Embryonic facial prominence (tissue), 1 donor: Measurements from ENCODE around the gene FBXW7.
A peak's percentile ranks its signal among the peaks of the same experiment; 100 is the strongest.
"Not testable (repeated sequence)": the region's sequence is repeated elsewhere in the genome, so short reads cannot be mapped to it uniquely, and the experiment has no call there.

Experiments
- DNase-seq: peaks from one replicate; pipeline ENCODE4 v3.0.0-alpha.2; 2016; ENCODE audit errors: extremely low spot score

The FBXW7 gene, protein sequence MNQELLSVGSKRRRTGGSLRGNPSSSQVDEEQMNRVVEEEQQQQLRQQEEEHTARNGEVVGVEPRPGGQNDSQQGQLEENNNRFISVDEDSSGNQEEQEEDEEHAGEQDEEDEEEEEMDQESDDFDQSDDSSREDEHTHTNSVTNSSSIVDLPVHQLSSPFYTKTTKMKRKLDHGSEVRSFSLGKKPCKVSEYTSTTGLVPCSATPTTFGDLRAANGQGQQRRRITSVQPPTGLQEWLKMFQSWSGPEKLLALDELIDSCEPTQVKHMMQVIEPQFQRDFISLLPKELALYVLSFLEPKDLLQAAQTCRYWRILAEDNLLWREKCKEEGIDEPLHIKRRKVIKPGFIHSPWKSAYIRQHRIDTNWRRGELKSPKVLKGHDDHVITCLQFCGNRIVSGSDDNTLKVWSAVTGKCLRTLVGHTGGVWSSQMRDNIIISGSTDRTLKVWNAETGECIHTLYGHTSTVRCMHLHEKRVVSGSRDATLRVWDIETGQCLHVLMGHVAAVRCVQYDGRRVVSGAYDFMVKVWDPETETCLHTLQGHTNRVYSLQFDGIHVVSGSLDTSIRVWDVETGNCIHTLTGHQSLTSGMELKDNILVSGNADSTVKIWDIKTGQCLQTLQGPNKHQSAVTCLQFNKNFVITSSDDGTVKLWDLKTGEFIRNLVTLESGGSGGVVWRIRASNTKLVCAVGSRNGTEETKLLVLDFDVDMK

DNA sequence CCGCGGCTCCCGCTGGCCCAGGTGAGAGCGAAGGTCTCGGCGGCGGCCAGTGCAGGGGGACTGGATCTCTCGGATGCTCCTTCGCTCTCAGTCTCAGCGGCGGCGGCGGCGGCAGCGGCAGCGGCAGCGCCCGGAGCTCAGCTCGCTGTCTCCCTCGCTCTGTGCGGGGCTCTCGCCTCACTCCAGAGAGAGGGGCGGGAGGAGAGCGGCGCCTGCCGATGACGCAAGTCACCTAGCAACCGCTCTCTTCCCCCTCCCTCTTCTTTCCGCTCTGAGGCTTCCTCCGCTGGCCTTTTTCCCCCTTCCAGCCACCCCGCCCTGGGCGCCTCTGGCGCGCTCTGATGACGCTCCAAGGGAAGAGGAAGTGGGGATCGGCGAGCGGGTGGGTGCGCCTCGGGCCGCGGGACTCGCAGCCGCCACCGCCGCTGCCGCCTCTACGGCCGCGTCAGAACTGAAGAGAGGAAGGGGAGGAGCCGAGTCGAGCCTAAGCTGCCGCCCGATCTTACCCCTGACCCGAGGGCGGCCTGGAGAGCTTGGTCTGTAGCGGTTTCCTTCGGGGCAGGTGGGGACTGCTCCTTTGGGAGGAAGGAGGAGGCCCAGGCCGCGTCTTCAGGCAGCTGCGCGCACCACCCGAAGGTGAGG is at the start of gene FBXW7:
Gene FBXW7 (minus strand): TSS at position 190 of the 642 bp plus-strand sequence. CDS start 124,289 bp downstream, outside the sequence.
- peak; percentile 98 for DNase-seq

DNA sequence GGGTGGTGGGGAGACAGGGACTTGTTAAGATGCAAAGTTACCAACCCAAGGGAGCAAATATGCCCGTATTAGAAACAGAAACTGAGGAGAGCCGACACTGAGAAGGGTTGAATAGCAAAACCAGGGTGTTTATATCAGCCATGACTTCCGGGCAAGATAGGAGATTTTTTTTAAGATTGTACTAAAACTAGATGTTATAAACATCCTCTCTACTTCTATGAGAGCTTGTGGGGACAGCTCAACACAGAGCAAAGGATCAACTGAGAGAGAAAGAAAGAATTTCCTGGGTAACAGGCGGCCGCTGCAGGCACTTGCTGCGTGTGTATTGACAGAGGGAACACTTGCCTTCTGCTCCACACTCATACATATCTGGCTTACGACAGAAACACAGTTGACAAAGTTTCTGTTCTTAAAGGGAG is 49.1 kb upstream of the FBXW7 start:
- DNase-seq: no peak

DNA sequence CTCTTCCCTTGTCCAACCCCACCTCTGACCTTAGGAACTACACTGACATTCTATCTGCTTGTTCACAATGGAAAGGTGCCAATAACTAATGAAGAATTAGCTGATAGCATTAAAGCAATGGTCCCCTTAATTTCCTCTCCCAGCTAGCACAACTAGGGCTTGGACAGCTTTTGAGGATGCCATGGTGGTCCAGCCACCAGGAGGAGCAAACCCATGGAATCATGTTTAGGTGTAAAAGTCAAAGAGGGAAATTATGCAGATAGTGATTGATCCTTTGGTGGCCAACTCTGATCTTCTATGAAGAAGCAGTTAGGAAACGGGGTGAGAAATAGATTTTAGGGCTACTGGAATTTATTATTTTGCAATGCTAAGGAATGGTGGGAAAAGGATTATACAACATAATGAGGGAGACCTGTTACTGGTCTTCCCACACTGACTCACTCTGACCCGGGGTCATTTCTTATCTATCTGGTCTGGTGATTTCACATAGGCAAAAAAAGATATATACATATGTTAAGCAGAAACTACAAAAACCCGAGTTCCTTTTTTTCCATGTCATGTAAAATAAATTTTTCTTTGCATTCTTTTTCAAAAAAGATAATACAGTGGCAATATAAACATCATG is 45.8 kb upstream of the FBXW7 start:
- no peak for DNase-seq

DNA sequence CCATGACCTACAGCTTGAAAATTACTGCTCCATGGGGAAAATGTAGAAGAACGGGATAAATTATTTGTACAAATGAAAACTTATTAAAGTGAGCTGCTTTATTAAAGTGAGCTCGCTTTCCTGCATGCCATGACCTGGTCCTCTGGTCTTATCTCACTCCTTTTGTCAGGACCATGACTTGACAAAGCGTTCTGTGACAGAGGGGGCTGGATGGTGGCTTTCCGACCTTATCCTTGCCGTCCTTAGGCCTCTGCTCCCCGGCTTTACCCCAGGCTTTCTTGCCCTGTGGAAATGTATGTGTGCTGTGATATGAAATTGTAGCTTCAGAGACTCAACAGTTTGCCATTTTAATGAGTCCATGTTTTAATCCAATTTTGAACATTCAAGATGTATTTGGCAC is 44.0 kb upstream of the FBXW7 start:
- DNase-seq: no peak

DNA sequence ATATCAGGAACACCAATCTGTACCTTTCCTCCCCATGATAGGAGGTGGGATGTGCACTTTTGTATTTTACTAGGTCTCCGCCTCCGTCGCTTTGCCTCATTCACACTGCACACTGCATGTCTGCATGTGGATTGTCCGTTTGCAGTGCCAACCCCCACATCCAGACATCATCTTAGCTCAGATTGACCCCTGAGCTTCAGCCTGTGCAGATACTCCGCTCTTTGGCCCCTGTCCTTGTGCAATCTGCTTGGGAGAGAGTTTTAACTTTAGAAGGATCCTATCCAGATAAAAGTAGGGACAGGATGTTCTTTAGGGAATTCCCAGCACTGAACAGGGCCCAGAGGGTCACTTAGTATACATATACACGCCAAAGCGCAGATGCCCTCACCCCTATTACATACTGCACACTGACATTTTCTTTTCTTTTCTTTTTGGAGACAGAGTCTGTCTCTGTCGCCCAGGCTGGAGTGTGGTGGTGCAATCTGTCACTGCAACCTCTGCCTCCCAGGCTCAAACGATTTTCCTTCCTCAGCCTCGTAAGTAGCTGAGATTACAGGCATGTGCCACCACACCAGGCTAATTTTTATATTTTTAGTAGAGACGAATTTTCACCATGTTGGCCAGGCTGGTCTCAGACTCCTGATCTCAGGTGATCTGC is 43.3 kb upstream of the FBXW7 start:
- no peak for DNase-seq

DNA sequence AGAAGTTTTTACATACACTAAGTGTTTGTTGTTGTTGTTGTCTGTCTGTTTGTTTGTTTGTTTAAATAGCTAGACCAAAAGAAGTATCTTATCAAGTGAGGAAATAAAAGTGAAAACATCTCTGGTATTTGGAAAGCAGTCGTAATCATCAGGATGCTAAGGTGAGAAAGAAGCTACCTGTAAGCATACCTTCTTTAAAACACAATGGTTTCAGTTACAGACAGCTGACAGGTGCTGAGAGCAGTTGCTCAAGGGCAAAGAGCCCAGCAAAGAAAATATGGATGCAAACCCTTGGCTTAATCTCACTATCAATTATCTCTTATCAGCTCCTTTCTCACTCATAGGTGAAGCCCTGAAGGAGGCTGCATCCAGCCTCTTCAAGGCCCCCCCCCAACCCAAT is 42.8 kb upstream of the FBXW7 start:
- no peak for DNase-seq

DNA sequence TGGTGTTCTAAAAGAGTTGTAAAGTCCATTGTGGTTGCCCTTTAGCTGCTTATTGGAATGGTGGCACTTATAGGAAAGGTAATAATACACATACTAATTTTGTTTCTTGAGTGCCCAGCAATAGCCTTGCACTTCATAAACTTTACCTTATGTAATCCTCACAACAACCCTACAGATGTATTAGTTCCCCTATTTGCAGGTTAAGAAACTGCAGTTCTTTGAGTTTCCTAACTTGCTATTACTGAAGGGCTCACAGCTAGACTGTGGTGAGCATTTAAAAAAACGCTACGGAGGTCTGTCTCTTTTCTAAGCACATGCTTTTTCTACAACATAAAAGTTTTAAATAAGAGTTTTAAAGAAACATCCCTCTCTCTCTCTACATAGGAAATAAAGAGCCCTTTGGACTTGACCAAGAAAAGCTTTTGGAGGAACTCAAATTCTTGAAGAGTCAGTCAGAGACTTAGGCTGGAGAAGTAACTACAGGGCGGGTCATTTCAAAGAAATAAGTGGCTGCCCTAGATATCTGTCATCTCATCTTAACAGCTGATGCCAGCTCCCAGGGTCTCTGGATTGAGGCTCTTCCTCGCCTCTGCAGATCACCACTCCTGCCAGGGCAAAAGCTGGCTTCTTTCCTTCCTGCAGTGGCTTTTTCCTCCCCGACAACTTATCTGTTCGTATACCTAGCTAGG is 42.0 kb upstream of the FBXW7 start:
- DNase-seq: no peak

DNA sequence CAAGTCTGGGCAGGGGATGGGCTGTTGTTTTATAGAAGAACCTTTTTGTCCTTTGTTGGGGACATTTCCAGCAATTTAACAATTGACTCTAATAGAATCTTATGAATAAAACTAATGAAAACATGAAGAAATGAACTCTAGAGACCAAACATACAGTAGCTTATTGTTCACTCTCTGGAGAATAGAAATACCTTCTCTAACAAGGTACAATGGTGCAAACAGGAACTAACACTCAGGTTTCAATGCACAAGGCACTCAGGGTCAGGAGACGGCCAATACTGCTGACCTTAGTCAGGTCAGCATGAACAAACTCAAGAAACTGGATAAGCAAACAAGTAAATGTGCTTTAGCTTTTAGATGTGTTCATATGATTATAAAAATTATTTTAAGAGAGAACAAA is 39.6 kb upstream of the FBXW7 start:
- DNase-seq: no peak

DNA sequence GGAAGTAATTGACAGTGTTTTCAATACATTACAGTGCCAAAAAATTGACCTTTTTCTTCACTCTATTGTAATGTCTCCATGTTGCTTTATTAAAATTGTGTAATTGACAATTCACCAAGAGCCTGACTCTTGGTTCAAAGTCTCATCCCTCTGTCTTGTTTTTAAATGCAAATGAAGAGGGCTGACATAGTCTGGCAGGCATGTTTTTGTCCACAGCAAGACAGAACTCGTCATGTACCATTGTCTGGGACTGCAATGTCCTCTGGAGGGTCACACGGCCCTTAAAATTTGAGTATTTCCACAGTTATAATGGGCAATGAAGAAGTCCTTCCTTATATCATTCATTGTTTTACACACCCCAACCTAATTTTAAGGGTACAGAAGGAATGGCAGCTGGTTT is 38.0 kb upstream of the FBXW7 start:
- DNase-seq: no peak

DNA sequence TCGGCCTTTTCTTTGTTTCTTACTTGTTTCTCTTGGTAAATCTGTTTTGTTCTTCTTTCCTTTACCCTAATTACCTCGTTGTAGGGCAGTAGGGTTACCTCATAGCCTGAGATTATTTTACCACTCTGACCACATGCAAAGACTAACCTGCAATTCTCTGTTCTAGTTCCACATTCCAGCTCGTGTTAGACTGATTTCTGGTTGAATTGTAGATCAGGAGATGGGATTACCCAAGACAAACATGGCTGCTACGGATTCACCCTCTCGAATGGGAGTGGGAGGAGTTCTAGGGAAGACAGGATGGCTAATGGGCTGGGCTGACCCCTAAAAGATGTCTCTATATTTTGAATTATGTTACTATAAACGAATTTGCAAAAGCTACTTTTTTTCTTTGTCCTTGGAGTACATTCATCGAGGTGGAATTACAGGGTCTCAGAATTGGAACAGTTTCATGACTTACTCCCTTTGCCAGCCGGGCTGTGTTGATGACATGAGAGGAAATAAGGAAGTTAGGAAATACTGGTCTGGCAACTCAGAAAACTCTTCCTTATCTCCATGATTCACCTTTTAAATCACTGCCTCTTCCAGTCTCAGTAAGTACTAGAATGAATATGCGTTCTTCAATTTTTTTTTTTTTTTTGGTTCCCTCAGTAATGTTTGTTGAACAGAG is 36.7 kb upstream of the FBXW7 start:
- no peak for DNase-seq

DNA sequence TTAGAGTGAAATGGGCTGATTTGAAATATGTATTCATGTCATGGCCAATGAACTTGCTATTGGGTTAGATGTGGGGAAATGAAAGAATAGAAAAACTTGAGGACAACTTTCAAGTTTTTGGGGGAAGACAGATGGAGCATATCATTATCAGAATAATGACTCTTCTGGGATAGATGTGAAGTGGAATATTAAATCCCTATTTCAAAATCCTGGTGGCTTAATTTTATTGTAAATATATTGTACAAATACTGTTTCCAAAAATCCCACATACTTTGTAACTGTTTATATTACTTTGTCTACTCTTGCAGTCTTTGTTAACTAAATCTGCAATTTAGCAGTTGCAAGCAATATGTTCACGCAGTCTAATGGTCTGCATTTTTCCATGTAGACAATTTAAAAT is 35.9 kb upstream of the FBXW7 start:
- DNase-seq: no peak

DNA sequence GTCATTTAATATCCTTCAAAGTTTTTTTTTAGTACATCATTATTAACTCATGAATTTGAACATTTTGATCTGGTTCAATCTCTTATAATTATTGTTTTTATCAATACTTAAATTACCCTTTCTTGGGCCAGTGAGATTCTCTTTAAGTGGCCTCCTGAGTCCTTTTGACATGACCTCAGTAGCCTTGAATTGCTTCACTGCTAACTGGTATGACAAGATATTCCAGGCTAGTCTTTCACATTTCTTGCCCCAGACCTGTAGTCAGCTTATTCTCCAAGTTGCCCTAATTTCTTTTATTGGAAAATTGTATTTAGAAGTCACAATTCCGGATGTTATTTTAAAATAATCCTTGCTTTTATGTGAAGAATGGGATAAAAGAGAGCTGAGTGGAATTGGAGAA is 35.4 kb upstream of the FBXW7 start:
- DNase-seq: no peak

DNA sequence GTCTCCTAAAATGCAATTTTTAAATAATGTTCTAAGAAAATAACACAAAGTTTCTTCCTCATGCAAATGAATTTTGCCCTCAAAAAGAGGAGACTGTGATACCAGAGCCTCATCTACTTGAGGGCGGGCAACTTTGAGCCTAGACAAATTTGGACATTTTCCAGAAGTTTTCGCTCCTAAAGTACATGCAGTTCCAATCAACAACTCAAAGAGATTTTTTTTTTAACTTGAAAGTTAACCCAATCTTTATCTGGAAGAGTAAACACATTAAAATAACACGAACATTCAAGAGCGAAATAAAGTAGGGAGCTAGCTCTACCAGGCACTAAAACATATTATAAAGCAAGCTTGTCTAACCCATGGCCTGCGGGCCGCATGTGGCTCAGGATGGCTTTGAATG is 29.4 kb upstream of the FBXW7 start:
- DNase-seq: no peak

DNA sequence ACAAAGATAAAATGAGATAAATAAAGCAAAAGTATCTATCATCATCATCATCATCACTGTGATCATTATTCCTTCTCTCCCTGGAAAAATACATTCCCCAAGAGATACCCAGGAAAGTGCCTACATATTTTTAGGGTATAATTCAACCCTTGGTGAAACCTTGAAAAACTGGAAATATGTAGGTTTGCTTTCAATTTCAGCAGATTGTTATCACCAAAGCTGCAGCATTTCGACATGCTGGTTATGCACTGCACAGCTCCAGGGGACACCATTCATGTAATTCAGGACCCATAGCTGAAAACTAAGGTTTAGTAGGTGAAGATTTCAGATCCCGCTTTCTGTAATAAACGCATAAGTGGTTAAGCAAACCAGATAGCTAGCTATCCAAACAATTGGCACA is 28.4 kb upstream of the FBXW7 start:
- DNase-seq: no peak

DNA sequence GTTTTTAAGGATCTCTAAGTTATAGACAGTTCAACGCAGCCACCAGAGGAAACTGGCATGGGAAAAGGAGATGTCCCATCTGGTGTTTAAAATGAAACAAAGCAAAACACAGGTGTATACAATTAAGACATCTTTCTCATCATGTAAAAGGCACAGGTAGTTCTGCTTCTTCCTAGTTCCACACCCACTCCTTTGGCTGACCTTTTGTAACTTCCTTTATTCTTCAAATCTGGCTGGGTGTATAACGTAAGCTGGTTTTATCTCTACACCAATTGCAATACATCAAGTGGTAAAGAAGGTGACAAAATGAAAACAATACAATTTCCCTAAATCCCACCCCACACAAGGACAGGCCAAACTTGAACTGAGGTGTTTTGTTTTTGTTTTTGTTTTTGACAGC is 27.3 kb upstream of the FBXW7 start:
- no peak for DNase-seq

DNA sequence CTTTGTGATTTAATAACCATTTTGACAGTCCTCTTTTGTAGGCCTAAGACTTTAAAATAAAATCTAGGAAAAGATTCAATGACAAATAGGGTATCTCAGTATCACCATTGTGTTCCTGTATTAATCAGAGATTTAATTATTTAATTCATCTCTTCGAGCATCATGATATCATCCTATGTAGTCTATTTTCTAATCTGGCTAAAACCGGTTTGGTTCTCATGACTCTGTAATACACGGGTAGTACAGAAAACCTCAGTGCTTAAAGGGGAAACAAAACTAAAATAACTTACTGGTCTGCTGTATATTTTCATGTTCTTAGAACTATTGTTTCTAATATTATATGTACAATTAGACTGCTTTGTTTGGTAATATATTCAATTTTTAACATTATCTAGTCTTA is 23.7 kb upstream of the FBXW7 start:
- DNase-seq: no peak

DNA sequence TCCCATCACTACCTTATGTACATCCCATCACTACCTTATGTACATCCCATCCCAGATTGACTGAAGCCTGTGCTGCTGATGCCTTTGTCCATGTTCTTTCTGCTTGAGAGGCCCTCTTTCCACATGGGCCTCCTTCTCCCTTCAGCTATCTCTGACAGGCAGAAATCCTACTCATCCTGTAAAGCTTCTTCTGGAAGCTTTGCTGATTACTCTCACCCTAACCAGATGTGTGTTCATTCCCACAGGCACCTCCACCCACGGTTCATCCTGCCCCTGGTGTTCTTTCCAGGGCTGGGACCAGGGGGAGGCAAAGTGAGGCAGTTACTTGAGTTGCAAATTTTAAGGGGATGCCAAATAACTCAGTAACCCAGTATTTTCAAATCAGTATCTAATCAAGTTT is 22.5 kb upstream of the FBXW7 start:
- no peak for DNase-seq

DNA sequence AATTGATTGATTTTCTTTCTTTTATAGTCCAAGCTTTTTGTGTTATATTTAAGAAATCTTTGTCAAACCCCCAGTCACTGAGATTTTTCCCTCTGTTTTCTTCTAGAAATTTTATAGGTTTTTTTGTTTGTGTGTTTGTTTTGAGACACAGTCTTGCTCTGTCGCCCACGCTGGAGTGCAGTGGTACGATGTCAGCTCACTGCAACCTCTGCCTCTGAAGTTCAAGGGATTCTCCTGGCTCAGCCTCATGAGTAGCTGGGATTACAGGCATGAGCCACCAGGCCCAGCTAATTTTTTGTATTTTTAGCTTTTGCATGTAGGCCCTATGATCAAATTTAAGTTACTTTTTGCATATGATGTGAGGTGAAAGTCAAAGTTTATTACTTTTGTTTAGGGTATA is 20.9 kb upstream of the FBXW7 start:
- no peak for DNase-seq

DNA sequence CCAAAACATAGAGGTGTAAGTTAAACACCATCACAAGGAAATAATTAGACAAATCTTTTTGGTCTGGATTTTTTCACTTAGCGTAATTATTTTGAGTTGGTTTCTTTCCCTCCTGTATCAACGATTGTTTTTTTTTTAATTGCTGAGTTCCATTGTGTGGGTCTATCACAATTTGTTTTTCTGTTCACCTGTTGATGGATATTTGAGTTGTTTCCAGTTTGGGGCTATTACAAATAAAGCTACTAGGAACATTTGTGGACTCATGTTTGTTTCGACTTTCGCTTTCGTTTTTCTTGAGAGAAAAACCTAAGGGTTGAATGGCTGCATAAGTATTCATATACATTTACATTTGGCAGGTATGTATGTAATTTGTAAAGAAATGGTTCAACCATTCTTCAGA is 20.4 kb upstream of the FBXW7 start:
- no peak for DNase-seq

DNA sequence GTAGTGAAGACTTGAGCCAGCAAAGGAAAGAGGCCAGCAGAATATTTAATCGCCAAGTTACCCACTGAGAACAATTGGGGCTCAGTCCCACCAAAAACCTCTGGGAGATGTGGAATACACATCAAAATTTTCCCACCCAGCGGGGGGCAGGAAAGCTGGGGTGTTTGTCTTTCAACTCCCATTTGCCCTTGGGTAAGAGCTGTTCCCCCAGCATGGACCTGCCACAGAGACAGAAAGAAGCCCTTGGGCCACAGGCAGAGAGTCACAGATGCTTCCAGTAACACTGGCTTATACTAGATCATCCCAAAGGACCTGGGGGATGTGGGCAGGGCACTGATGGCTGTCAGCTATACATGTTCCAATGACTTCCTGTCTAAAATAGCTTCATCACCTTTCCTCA is 18.9 kb upstream of the FBXW7 start:
- DNase-seq: no peak

DNA sequence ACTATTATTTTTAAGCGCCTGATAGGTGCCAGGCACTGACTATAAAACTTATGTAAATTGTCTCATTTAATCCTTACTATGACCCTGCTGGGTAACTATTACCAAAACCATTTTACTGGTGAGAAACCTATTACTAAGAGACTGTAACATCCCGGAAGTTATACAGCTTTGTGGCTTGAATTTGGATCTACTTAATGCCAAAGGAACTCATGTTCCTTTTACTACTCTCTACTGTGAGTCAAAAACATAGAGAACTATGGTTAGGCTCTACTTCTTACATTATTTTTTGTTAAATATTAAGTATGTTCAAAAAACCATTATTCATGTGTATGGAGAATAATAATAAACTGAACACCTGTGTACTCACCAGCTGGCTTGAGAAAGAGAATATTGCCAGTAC is 14.8 kb upstream of the FBXW7 start:
- DNase-seq: not testable (repeated sequence)
